Right ventricle myocardium inferior (tissue), 1 donor: ENCODE measurements around the gene GPATCH2L. TPM values are rescaled to one million over a fixed set of nuclear protein-coding genes. Genes with fewer than 3 reads are reported as not detected.

Source experiments
- ATAC-seq: fragments of 200-7000 bp; cut with Tn5 transposase; one replicate; pipeline ENCODE4 v1.9.1; 2020; ENCODE audit warnings: mild to moderate bottlenecking, moderate library complexity
- DNase-seq: peaks from one replicate; pipeline ENCODE4 v3.0.0; 2021; ENCODE audit errors: missing footprints
- intact Hi-C: fragments of 100-400 bp; cut with DNase I; formaldehyde crosslinking; loops from one replicate; pipeline ENCODE4 v1.11.0; 2022
- total RNA-seq: library from RNA; stranded (reverse); fragmentation: NEBNext Ultra II Directional; extraction: Animal tissue kit (Norgen Biotek cat#: 25700); gene quantifications from one replicate; pipeline ENCODE4 v1.2.1, GENCODE V29; 2021
- donor health status: DM: no; HTN: yes; CAD: no; lungs with severe emphysema.

GPATCH2L gene
- total RNA-seq, 1 donor from 2014 or later = 21.7 TPM

DNA sequence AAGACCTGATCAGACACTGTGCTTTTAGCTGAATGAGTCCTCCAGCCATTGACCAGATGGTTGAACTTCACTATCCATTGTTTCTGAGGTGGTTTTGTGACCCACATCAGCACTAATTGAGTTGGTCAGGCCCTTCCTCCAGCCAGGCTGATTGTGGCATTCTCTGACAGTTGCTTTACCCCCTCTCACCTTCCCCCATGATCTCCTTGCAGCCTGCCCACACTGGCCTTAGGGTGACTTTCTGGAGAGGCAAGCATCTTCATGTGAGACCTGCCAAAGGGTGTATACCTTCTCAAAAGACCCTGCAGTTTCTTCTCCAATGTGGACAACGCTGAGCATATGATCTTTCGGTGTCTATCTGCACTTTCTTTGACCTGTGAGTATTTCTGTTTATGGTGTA, 83.9 kb downstream of the GPATCH2L start:
- intact Hi-C loops = no loop called here
- DNase-seq (no peak), ATAC-seq (no peak)

DNA sequence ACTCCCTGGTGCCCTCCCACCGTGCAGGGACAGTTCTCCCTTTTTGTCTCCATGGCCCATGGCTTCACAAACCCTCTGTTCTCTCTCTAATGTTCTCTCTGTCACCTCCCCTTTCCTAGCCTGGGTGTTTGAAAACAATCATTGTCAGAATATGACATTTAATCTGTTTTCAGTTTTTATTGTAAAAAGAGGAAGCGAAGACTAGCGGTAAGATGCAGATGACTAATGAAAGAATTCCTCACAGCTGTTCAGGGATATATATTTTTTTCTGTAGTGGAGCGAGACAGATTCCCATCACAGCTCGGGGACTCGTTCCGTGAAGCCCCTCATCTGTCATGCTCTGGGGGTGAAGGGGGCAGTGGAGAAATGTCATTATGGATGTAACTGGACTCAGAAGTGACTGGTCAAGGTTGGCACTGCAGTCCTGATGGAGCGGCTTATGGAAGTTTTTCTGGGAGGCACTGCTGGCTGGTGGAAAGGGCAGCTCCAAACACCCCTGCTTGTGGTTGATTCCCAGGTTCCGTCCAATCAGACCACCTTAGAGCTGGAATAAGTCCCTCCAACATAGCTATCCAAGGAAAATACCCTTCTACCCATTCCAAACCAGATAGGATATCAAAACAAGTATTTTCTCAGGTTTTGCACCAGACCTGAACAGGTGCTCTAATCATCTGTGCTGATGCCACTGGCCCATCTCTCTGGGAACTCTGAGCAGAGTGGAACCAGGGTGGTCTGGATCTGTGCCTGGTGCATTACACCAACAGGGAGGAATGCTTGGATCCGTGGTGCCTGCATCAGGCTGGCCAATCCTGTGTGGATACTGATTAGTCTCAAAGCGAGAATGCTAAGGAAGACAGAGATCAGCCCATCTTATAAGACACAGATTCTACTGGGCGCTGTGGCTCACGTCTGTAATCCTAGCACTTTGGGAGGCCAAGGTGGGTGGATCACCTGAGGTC, 84.7 kb downstream of the GPATCH2L start:
- DNase-seq = no peak
- intact Hi-C loops = no loop called here
- ATAC-seq = no peak

DNA sequence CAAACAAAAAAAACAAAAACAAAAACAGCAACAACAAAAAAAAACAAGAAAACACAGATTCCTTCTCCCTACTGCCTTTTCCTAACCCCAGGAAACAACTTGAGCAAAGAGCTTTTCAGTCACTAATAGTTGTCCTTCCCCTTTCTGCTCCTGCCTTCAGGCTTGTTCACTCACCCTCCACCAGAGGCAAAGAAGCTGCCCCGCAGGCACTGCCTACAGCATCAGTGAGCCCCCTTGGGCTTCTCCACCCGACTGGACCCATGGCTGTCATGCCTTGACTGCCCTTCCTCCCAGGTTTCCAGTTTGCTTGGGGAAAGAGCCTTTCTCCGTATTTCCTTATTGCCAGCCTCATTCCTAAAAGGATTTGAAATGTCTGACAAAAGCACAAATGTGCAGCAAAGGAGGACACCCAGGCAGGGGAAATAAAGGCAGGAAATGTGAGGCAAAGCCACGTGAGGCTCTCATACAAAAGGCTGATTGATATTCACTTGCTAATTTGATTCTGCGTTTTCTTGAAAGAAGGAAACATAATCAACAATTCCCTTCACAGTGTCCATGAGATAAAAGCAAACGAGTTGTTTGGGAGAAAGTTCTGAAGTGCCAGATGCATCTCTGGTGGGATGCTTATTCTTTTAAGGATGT, 85.7 kb downstream of the GPATCH2L start:
- ATAC-seq = no peak
- no peak for DNase-seq
- intact Hi-C loops = no loop called here

- intact Hi-C loops = no loop called here
- no peak for DNase-seq
- ATAC-seq = no peak
Measured at GRCh38 chr14:76245097-76245496, 93.4 kb downstream of the GPATCH2L start.

- intact Hi-C loops = no loop called here
- ATAC-seq = no peak
- DNase-seq = no peak
Measured at GRCh38 chr14:76250302-76250701, 98.6 kb downstream of the GPATCH2L start.

- intact Hi-C loops = no loop called here
- ATAC-seq = no peak
- DNase-seq = no peak
Measured at GRCh38 chr14:76252471-76252870, 100.7 kb downstream of the GPATCH2L start.

GRCh38 chr14:76253111-76253510, 101.4 kb downstream of the GPATCH2L start:
- DNase-seq = no peak
- no peak for ATAC-seq
- intact Hi-C loops = no loop called here

GRCh38 chr14:76256545-76256944, 104.8 kb downstream of the GPATCH2L start:
- intact Hi-C loops = no loop called here
- no peak for ATAC-seq
- DNase-seq = no peak

DNA sequence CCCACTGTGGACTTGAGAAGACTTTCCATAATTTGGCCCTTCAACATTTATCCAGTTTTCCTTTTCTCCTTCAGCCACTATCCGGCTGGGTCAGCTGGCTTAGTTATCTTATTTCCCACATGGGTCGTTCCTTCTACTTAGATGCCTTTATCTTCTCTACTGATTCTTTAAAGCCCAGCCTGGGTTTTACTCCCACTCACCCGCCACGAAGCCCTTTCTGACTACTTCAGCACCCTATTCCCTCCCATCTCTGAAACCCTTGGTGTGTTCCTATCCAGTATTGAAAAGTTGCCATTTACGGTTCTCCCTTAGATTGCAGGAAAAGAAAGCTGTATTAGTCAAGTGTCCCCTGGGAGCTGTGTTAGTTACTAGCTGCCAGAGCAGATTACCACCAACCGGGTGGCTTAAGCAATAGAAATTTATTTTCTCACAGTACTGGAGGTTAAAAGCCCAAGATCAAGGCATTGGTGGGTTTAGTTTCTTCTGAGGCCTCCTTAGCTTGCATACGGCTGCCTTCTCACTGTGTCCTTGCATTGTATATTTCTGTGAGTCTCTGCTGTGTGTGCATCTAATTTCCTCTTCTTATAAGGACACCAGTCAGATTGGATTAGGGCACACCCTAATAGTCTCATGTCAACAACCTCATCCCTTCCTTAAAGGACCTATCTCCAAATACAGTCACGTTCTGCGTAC, 105.5 kb downstream of the GPATCH2L start:
- ATAC-seq (peak; percentile 78), DNase-seq (no peak)
- intact Hi-C loops = no loop called here

GRCh38 chr14:76257842-76258397, 106.2 kb downstream of the GPATCH2L start:
- intact Hi-C loops = no loop called here
- ATAC-seq = no peak
- no peak for DNase-seq

DNA sequence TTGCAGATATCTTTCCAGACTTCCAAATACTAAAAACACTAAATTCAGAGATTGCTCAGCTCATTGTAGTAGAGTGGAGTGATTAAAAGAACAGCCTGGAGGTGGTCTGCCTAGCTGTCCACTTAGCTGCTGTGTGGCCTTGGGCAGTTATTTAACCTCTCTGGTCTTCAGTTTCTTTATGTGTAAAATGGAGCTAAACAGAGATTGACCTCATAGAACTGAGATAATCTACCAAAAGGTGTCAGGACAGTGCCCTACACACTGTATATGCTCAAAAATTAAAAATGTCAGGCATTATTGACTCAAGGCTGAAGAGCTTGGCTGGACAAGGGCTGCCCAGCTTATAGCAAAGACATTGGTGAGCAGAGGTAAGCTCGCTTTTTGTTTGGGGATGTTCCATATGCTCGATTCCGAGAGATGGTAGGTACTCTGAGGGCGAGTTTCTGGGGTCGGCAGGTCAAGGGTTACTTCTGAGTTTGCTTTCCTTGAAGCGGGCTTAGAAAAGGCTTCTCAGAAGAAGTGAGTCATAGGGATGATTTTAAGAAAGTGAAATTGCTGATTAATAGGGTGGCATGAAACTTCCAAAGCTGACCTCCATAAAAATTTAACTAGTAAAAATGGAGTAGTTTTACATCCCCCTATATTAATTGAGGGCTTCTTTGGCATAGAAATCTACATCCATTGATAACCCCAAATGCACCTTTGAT, 107.5 kb downstream of the GPATCH2L start:
- intact Hi-C loops = no loop called here
- no peak for DNase-seq

GRCh38 chr14:76260749-76261148, 109.0 kb downstream of the GPATCH2L start:
- no peak for DNase-seq
- intact Hi-C loops = no loop called here
- ATAC-seq = no peak

More for the DNA sequence above, 107.5 kb downstream of the GPATCH2L start:
- ATAC-seq = no peak

DNA sequence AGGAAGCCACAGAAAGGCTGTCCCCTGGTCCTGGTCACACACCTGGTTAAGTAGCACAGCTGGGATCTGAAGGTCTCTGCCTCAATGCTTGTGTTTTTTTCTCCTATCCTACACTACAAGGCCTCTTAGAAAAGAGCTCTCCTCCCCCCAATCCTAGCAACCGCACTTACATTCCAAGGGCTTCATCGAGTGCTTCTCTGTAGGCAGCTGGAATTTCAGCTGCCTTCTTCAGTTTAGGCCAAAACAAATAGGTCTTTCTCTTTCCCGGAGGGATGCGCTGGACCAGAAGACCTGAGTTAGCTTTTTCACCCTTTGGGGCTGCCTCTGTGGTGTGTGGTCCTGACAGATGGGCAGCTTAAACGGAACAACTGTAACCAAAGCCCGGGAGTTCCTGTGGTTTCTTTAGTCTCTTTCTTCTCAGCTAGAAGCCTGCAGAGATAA, 109.7 kb downstream of the GPATCH2L start:
- intact Hi-C loops = no loop called here
- DNase-seq (no peak), ATAC-seq (no peak)

GRCh38 chr14:76262641-76263040, 110.9 kb downstream of the GPATCH2L start:
- intact Hi-C loops = no loop called here
- DNase-seq (no peak), ATAC-seq (no peak)

Other genes starting within 250 kb of the GPATCH2L start
- gene TGFB3, start 169.9 kb upstream of the GPATCH2L start, total RNA-seq = 29.5 TPM
- 30.4 TPM for gene IFT43, start 166.2 kb upstream of the GPATCH2L start, total RNA-seq
- gene ESRRB, start 224.2 kb downstream of the GPATCH2L start, total RNA-seq = 2.9 TPM